ENCODE measurements around the gene AGO3. TPM values are rescaled to one million over a fixed set of nuclear protein-coding genes. Genes with fewer than 3 reads are reported as not detected.

The AGO3 gene
- total RNA-seq, 1 experiment from 2014 or later: 39.4 TPM

DNA sequence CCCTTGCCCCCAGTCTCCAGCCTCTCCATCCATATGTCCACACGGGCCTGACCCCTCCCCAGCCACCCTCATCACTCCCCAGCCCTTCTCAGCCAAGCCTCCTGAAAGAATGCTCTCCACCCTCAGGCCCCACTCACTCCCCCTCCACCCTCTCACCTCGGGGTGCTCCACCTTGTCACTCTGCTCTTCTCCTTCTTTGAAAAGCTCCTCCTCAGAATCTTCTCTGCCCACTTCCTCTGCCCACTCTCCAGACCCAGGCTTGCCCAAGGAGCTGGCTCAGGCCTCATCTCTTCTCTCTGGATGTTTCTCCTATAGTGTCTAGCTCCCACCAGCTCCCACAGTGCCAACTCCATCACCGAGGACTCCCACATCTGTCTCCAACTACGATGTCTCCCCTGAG lies 180.2 kb downstream of the AGO3 start:
- CTCF ChIA-PET: no interaction called here
- in situ Hi-C loops (cut with HindIII; ENCODE audit: low pct_unique_long_range_greater_than_20kb, low sequenced_read_pairs): no loop called here
- ATAC-seq: no peak
- Histone ChIP-seq H3K4me3 (ENCODE audit: low read depth in 2 of 2, low read length in 2 of 2) (no peak overlapping the region), H3K27me3 (ENCODE audit: control insufficient read depth, insufficient read depth, low read length) (no peaks in the 10 kb centered on the region), H3K9me3 (ENCODE audit: control insufficient read depth, insufficient read depth, low read depth, low read length) (no peaks in the 10 kb centered on the region), H3K27ac (ENCODE audit: low read length) (no peak overlapping the region), H3K36me3 (ENCODE audit: control insufficient read depth, insufficient read depth, low read length) (no peaks in the 10 kb centered on the region), H3K4me1 (ENCODE audit: control insufficient read depth, insufficient read depth, low read length) (peaks cover 12% of the 10 kb centered on the region; the same call in 1 of the 2 replicates)
- TF ChIP-seq POLR2AphosphoS5 (IDR thresholded peaks at IDR 0.05; ENCODE audit: low read depth, low read length): no peak
- no peak for TF ChIP-seq REST (IDR thresholded peaks at IDR 0.05; ENCODE audit: insufficient read depth in 1 of 2, low read depth in 2 of 2, low read length in 1 of 2)
- TF ChIP-seq TCF7L2 (IDR thresholded peaks at IDR 0.05; ENCODE audit: low read depth, low read length): no peak
- no peak for DNase-seq (ENCODE audit: low read depth, low spot score)
- POLR2A ChIA-PET: no interaction called here
- BruUV-seq (replicated peaks): no TSS peak
- intact Hi-C loops (cut with micrococcal nuclease; ENCODE audit: unreplicated experiment): no loop called here

DNA sequence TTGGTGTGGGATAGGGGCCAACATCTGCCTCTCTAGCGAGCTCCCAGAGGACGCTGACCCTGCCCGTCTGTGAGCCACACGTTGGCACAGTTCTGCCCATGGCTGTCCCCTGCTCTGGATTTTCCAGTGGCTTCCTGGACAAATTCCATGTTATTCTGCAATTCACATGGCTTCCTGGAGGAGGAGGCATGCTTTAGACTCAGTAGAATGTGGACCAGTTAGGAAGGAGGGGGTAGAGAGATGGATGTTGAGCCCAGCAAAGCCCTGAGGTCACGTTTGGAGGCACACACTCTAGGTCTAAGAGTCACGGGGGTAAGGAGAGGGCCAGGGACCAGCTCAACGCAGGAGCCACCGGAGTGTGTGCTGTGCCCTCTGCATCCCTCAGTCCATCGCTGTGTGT lies 181.9 kb downstream of the AGO3 start:
- TF ChIP-seq, protein P1, sequence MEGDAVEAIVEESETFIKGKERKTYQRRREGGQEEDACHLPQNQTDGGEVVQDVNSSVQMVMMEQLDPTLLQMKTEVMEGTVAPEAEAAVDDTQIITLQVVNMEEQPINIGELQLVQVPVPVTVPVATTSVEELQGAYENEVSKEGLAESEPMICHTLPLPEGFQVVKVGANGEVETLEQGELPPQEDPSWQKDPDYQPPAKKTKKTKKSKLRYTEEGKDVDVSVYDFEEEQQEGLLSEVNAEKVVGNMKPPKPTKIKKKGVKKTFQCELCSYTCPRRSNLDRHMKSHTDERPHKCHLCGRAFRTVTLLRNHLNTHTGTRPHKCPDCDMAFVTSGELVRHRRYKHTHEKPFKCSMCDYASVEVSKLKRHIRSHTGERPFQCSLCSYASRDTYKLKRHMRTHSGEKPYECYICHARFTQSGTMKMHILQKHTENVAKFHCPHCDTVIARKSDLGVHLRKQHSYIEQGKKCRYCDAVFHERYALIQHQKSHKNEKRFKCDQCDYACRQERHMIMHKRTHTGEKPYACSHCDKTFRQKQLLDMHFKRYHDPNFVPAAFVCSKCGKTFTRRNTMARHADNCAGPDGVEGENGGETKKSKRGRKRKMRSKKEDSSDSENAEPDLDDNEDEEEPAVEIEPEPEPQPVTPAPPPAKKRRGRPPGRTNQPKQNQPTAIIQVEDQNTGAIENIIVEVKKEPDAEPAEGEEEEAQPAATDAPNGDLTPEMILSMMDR (IDR thresholded peaks at IDR 0.05): no peak
- no peak for TF ChIP-seq REST (IDR thresholded peaks at IDR 0.05; ENCODE audit: insufficient read depth in 1 of 2, low read depth in 2 of 2, low read length in 1 of 2)
- TF ChIP-seq TCF7L2 (IDR thresholded peaks at IDR 0.05; ENCODE audit: low read depth, low read length): no peak
- no peak for TF ChIP-seq POLR2AphosphoS5 (IDR thresholded peaks at IDR 0.05; ENCODE audit: low read depth, low read length)
- no peak for TF ChIP-seq SIN3A (IDR thresholded peaks at IDR 0.05; ENCODE audit: borderline replicate concordance, insufficient read depth, low read depth, low read length)
- POLR2A ChIA-PET: interaction anchor here (0.6 kb wide), 1 partner anchor 21 kb away, joined by 3 read pairs; no protein-coding TSS in a partner anchor
- intact Hi-C loops (cut with micrococcal nuclease; ENCODE audit: unreplicated experiment): no loop called here

More for the DNA sequence above, 181.9 kb downstream of the AGO3 start:
- no peaks in the 10 kb centered on the region for H3K9me3 ChIP-seq (ENCODE audit: control insufficient read depth, insufficient read depth, low read depth, low read length)
- CTCF ChIA-PET: no interaction called here
- no TSS peak for BruUV-seq (replicated peaks)
- ATAC-seq (no peak), DNase-seq (ENCODE audit: low read depth, low spot score) (no peak)
- H3K4me3 ChIP-seq (ENCODE audit: low read depth in 2 of 2, low read length in 2 of 2): no peak overlapping the region
- H3K36me3 ChIP-seq (ENCODE audit: control insufficient read depth, insufficient read depth, low read length): no peaks in the 10 kb centered on the region
- in situ Hi-C loops (cut with HindIII; ENCODE audit: low pct_unique_long_range_greater_than_20kb, low sequenced_read_pairs): no loop called here
- no peak overlapping the region for H3K27ac ChIP-seq (ENCODE audit: low read length)
- H3K4me1 ChIP-seq (ENCODE audit: control insufficient read depth, insufficient read depth, low read length): peaks cover 12% of the 10 kb centered on the region; the same call in 1 of the 2 replicates
- no peaks in the 10 kb centered on the region for H3K27me3 ChIP-seq (ENCODE audit: control insufficient read depth, insufficient read depth, low read length)

Data from Panc1 (cell line).